Urinary bladder (tissue), 4 donors: ENCODE data around the gene RGP1. TPM values are rescaled to one million over a fixed set of nuclear protein-coding genes. Genes with fewer than 3 reads are reported as not detected.

ENCODE experiments used
- DNase-seq: peaks from one replicate; pipeline ENCODE4 v3.0.0-alpha.2; 2015; ENCODE audit errors: extremely low spot score
- H3K27ac ChIP-seq: one replicate; pipeline ENCODE4 v1.5.1; 2013; ENCODE audit warnings: low read depth, mild to moderate bottlenecking, moderate library complexity
- H3K36me3 ChIP-seq: one replicate; pipeline ENCODE4 v1.6.1; 2013; ENCODE audit warnings: mild to moderate bottlenecking, moderate library complexity; ENCODE audit not compliant: insufficient read depth
- H3K4me1 ChIP-seq: one replicate; pipeline ENCODE4 v1.6.1; 2013; ENCODE audit warnings: mild to moderate bottlenecking, moderate library complexity; ENCODE audit not compliant: insufficient read depth
- H3K4me3 ChIP-seq: one replicate; pipeline ENCODE4 v1.5.1; 2013; ENCODE audit warnings: low read depth, low read length
- WGBS: extraction: QIAGEN DNeasy Blood & Tissue Kit; methylation state at CpG from one replicate; pipeline ENCODE4 v1.1.7; 2013; 5-methylcytosine and 5-hydroxymethylcytosine counted together
- polyA plus RNA-seq: library from polyadenylated mRNA; stranded (reverse); fragments of 200-250 nt; gene quantifications from one replicate; pipeline ENCODE4 v1.2.3, GENCODE V29; 2013
- small RNA-seq: library from RNA; depleted of rRNA; stranded (forward); fragments of <200 nt; gene quantifications from one replicate; pipeline ENCODE3, GENCODE V24; 2014
- total RNA-seq: library from RNA; depleted of rRNA; stranded (reverse); fragments of >200 nt; gene quantifications from one replicate; pipeline ENCODE4 v1.2.3, GENCODE V29; 2014
- donor health status: healthy with polysubstance abuse.
- donor health status: healthy.

RGP1 gene
- total and polyA plus RNA-seq, 2 donors, result 12.1 to 16.7 TPM

GRCh38 chr9:35801328-35802128, 52.4 kb downstream of the RGP1 start:
- 92% methylated on average over 13 of the region's 13 CpGs for WGBS
- Histone ChIP-seq H3K4me3 (no peak overlapping the region), H3K4me1 (no peaks in the 10 kb centered on the region), H3K27ac (no peak overlapping the region), H3K36me3 (no peaks in the 10 kb centered on the region)
- no peak for DNase-seq

GRCh38 chr9:35806101-35806500, 57.0 kb downstream of the RGP1 start:
- Histone ChIP-seq H3K36me3 (no peaks in the 10 kb centered on the region), H3K4me1 (no peaks in the 10 kb centered on the region), H3K27ac (no peak overlapping the region), H3K4me3 (no peak overlapping the region)
- DNase-seq, result no peak
- WGBS, result 96% methylated on average over 8 of the region's 8 CpGs

Small RNAs within 50 kb of the gene (small RNA-seq; reads per million reads assigned to genes)
- gene MIR6853, result 0.09 reads per million

Other genes with a start within 250 kb of the RGP1 start
- 6.8 TPM for gene TESK1, start 144.0 kb upstream of the RGP1 start, total RNA-seq
- 52.9 TPM for gene TESK1, start 144.0 kb upstream of the RGP1 start, polyA plus RNA-seq
- 1.5 TPM for gene CD72, start 130.9 kb upstream of the RGP1 start, total RNA-seq
- 1.6 TPM for gene CD72, start 130.9 kb upstream of the RGP1 start, polyA plus RNA-seq
- gene SIT1, start 98.4 kb upstream of the RGP1 start, total RNA-seq, result 0.48 TPM
- 0.60 TPM for gene SIT1, start 98.4 kb upstream of the RGP1 start, polyA plus RNA-seq
- gene RMRP, start 91.3 kb upstream of the RGP1 start, total RNA-seq, result 99,097 TPM
- gene RMRP, start 91.3 kb upstream of the RGP1 start, polyA plus RNA-seq, result not detected
- gene CCDC107, start 91.0 kb upstream of the RGP1 start, total RNA-seq, result 10.7 TPM
- gene CCDC107, start 91.0 kb upstream of the RGP1 start, polyA plus RNA-seq, result 71.5 TPM
- 4.7 TPM for gene ARHGEF39, start 84.1 kb upstream of the RGP1 start, total RNA-seq
- gene ARHGEF39, start 84.1 kb upstream of the RGP1 start, polyA plus RNA-seq, result 1.1 TPM
- 0.37 TPM for gene CA9, start 75.4 kb upstream of the RGP1 start, total RNA-seq
- 1.8 TPM for gene CA9, start 75.4 kb upstream of the RGP1 start, polyA plus RNA-seq
- gene TPM2, start 59.4 kb upstream of the RGP1 start, total RNA-seq, result 907 TPM
- 7,869 TPM for gene TPM2, start 59.4 kb upstream of the RGP1 start, polyA plus RNA-seq
- gene TLN1, start 17.1 kb upstream of the RGP1 start, total RNA-seq, result 154 TPM
- gene TLN1, start 17.1 kb upstream of the RGP1 start, polyA plus RNA-seq, result 533 TPM
- gene CREB3, start 16.6 kb upstream of the RGP1 start, total RNA-seq, result 28.2 TPM
- gene CREB3, start 16.6 kb upstream of the RGP1 start, polyA plus RNA-seq, result 50.0 TPM
- 36.0 TPM for gene GBA2, start 59 bp upstream of the RGP1 start, total RNA-seq
- gene GBA2, start 59 bp upstream of the RGP1 start, polyA plus RNA-seq, result 51.4 TPM
- gene MSMP, start 5.0 kb downstream of the RGP1 start, total RNA-seq, result 0.53 TPM
- 0.42 TPM for gene MSMP, start 5.0 kb downstream of the RGP1 start, polyA plus RNA-seq
- gene NPR2, start 42.3 kb downstream of the RGP1 start, total RNA-seq, result 23.1 TPM
- gene NPR2, start 42.3 kb downstream of the RGP1 start, polyA plus RNA-seq, result 30.6 TPM
- gene SPAG8, start 63.0 kb downstream of the RGP1 start, total RNA-seq, result 1.9 TPM
- 1.9 TPM for gene SPAG8, start 63.0 kb downstream of the RGP1 start, polyA plus RNA-seq
- gene HINT2, start 65.8 kb downstream of the RGP1 start, total RNA-seq, result 12.8 TPM
- 53.8 TPM for gene HINT2, start 65.8 kb downstream of the RGP1 start, polyA plus RNA-seq
- 0.21 TPM for gene FAM221B, start 79.4 kb downstream of the RGP1 start, total RNA-seq
- not detected for gene FAM221B, start 79.4 kb downstream of the RGP1 start, polyA plus RNA-seq
- 4.8 TPM for gene TMEM8B, start 79.9 kb downstream of the RGP1 start, total RNA-seq
- 23.8 TPM for gene TMEM8B, start 79.9 kb downstream of the RGP1 start, polyA plus RNA-seq
- not detected for gene OR13J1, start 121.1 kb downstream of the RGP1 start, total RNA-seq
- gene OR13J1, start 121.1 kb downstream of the RGP1 start, polyA plus RNA-seq, result not detected
- gene HRCT1, start 156.9 kb downstream of the RGP1 start, total RNA-seq, result 0.42 TPM
- gene HRCT1, start 156.9 kb downstream of the RGP1 start, polyA plus RNA-seq, result 15.8 TPM
- not detected for gene SPAAR, start 160.2 kb downstream of the RGP1 start, total RNA-seq
- gene SPAAR, start 160.2 kb downstream of the RGP1 start, polyA plus RNA-seq, result 1.4 TPM
- not detected for gene OR2S2, start 208.9 kb downstream of the RGP1 start, total RNA-seq
- not detected for gene OR2S2, start 208.9 kb downstream of the RGP1 start, polyA plus RNA-seq